OCI-LY1 (cell line): Measurements from ENCODE around the gene ETV2.

Experiments
- EZH2 ChIP-seq: fragments of 200-600 bp; sonication (generic), shearing (Covaris generic); IDR thresholded peaks from 2 replicates; pipeline ENCODE4 v1.8.0; 2017; ENCODE audit warnings: borderline replicate concordance, mixed run types, mild to moderate bottlenecking, antibody characterized with exemption, low read length, moderate library complexity, mixed read lengths
- TF ChIP-seq, protein P1 (sequence below): fragments of 200-600 bp; sonication (generic), shearing (Covaris generic); IDR thresholded peaks from 2 replicates; pipeline ENCODE4 v1.5.1; 2017; ENCODE audit warnings: mild to moderate bottlenecking, antibody characterized with exemption, low read length, moderate library complexity, mixed read lengths

DNA sequence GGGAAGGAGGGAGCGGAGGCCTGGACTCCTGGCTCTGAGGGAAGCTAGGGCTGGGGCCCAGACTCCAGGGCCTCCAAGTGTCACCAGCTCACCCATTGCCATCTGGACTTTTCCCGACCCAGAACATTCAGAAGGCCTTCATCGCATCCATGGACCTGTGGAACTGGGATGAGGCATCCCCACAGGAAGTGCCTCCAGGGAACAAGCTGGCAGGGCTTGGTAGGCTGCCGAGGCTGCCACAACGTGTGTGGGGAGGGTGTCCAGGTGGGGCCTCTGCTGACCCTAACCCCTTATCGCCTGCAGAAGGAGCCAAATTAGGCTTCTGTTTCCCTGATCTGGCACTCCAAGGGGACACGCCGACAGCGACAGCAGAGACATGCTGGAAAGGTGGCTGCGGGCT lies 767 bp downstream of the ETV2 start:
- TF ChIP-seq, protein P1, sequence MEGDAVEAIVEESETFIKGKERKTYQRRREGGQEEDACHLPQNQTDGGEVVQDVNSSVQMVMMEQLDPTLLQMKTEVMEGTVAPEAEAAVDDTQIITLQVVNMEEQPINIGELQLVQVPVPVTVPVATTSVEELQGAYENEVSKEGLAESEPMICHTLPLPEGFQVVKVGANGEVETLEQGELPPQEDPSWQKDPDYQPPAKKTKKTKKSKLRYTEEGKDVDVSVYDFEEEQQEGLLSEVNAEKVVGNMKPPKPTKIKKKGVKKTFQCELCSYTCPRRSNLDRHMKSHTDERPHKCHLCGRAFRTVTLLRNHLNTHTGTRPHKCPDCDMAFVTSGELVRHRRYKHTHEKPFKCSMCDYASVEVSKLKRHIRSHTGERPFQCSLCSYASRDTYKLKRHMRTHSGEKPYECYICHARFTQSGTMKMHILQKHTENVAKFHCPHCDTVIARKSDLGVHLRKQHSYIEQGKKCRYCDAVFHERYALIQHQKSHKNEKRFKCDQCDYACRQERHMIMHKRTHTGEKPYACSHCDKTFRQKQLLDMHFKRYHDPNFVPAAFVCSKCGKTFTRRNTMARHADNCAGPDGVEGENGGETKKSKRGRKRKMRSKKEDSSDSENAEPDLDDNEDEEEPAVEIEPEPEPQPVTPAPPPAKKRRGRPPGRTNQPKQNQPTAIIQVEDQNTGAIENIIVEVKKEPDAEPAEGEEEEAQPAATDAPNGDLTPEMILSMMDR = no peak
- TF ChIP-seq EZH2 = no peak
